C4-2B (cell line): Measurements from ENCODE around the gene CEP85.

Source experiments
- ZFX ChIP-seq: fragments of 450-650 bp; IDR thresholded peaks from 2 replicates; pipeline ENCODE4 v1.6.1; 2017
- TF ChIP-seq, protein P1 (sequence below): fragments of 450-650 bp; conservative IDR thresholded peaks from 2 replicates; pipeline ENCODE4 v1.5.1; 2017; ENCODE audit warnings: mild to moderate bottlenecking

DNA sequence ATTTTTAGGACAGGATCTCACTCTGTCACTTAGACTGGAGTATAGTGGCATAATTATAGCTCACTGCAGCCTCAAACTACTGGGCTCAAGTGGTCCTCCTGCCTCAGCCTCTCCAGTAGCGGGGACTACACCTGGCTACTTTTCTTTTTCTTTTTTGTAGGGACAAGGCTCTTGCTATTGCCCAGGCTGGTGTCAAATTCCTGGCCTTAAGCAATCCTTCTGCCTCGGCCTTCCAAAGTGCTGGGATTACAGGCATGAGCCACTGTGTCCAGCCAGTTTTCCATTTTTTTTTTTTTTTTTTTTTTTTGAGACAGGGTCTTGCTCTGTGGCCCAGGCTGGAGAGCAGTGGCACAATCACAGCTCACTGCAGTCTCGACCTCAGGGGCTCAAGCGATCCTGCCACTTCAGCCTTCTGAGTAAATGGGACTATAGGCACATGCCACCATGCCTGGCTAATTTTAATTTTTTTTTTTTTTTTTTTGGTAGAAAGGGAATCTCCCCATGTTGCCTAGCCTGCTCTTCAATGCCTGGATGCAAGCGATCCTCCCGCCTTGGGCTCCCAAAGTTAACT is 20.6 kb upstream of the CEP85 start:
- TF ChIP-seq, protein P1, sequence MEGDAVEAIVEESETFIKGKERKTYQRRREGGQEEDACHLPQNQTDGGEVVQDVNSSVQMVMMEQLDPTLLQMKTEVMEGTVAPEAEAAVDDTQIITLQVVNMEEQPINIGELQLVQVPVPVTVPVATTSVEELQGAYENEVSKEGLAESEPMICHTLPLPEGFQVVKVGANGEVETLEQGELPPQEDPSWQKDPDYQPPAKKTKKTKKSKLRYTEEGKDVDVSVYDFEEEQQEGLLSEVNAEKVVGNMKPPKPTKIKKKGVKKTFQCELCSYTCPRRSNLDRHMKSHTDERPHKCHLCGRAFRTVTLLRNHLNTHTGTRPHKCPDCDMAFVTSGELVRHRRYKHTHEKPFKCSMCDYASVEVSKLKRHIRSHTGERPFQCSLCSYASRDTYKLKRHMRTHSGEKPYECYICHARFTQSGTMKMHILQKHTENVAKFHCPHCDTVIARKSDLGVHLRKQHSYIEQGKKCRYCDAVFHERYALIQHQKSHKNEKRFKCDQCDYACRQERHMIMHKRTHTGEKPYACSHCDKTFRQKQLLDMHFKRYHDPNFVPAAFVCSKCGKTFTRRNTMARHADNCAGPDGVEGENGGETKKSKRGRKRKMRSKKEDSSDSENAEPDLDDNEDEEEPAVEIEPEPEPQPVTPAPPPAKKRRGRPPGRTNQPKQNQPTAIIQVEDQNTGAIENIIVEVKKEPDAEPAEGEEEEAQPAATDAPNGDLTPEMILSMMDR, result no peak
- TF ChIP-seq ZFX, result no peak
